CD8-positive, alpha-beta memory T cell (primary cell): ENCODE results near the gene UNK. TPM values are rescaled to one million over a fixed set of nuclear protein-coding genes. Genes with fewer than 3 reads are reported as not detected.
A peak's percentile ranks its signal among the peaks of the same experiment; 100 is the strongest.
"Not testable (repeated sequence)": the region's sequence is repeated elsewhere in the genome, so short reads cannot be mapped to it uniquely, and the experiment has no call there.

Experiments used
- CTCF ChIA-PET: fragments of 350-600 bp; sonication (Branson Sonifier 250); formaldehyde crosslinking; loops from one replicate; lab custom pipeline; 2021; ENCODE audit warnings: antibody characterized with exemption; lab: Charles Lee
- POLR2A ChIA-PET: fragments of 350-600 bp; sonication (Branson Sonifier 250); formaldehyde crosslinking; loops from one replicate; lab custom pipeline; 2021; ENCODE audit warnings: antibody characterized with exemption; lab: Charles Lee
- DNase-seq, 5 donors: peaks; one replicate each; pipeline versions ENCODE4 v3.0.0 to v3.0.0-alpha.2; 2020 to 2022; ENCODE audit warnings: mixed read lengths in 1 of 5
- H3K27ac ChIP-seq: one replicate; pipeline ENCODE4 v1.7.0; 2013; ENCODE audit warnings: low read depth, mild to moderate bottlenecking, low read length, moderate library complexity
- H3K27me3 ChIP-seq: 2 replicates; pipeline ENCODE4 v1.7.0; 2013; ENCODE audit warnings: low read length, mild to moderate bottlenecking; ENCODE audit not compliant: insufficient read depth, poor library complexity, severe bottlenecking
- H3K36me3 ChIP-seq: 2 replicates; pipeline ENCODE4 v1.7.0; 2013; ENCODE audit warnings: mild to moderate bottlenecking, low read length, moderate library complexity; ENCODE audit not compliant: insufficient read depth
- H3K4me1 ChIP-seq: 2 replicates; pipeline ENCODE4 v1.7.0; 2013; ENCODE audit warnings: mild to moderate bottlenecking, low read length, moderate library complexity; ENCODE audit not compliant: insufficient read depth
- H3K4me3 ChIP-seq: 2 replicates; pipeline ENCODE4 v1.7.0; 2013; ENCODE audit warnings: mild to moderate bottlenecking, low read length
- H3K9me3 ChIP-seq: 2 replicates; pipeline ENCODE4 v1.7.0; 2013; ENCODE audit warnings: mild to moderate bottlenecking, low read length
- H3K27ac Mint-ChIP-seq, 8 donors: one replicate each; pipeline ENCODE4 v1.8.0; 2020 to 2021; ENCODE audit warnings: mixed read lengths in 8 of 8, mild to moderate bottlenecking in 6 of 8, inconsistent platforms in 3 of 8, moderate library complexity in 3 of 8
- H3K27me3 Mint-ChIP-seq, 2 donors: one replicate each; pipeline ENCODE4 v1.8.0; 2020 to 2021; ENCODE audit warnings: mixed read lengths in 2 of 2, mild to moderate bottlenecking in 1 of 2, moderate library complexity in 1 of 2
- H3K36me3 Mint-ChIP-seq, 3 donors: one replicate each; pipeline ENCODE4 v1.8.0; 2020 to 2021; ENCODE audit warnings: mixed read lengths in 3 of 3, inconsistent platforms in 1 of 3, mild to moderate bottlenecking in 1 of 3
- H3K4me1 Mint-ChIP-seq, 3 donors: one replicate each; pipeline ENCODE4 v1.8.0; 2020 to 2021; ENCODE audit warnings: mixed read lengths in 3 of 3, inconsistent platforms in 1 of 3, mild to moderate bottlenecking in 1 of 3
- H3K4me3 Mint-ChIP-seq, 7 donors: one replicate each; pipeline ENCODE4 v1.8.0; 2020 to 2021; ENCODE audit warnings: mixed read lengths in 7 of 7, mild to moderate bottlenecking in 6 of 7, moderate library complexity in 4 of 7, inconsistent platforms in 2 of 7
- H3K9me3 Mint-ChIP-seq, 5 donors: one replicate each; pipeline ENCODE4 v1.8.0; 2020 to 2022; ENCODE audit warnings: mixed read lengths in 5 of 5, mild to moderate bottlenecking in 3 of 5, moderate library complexity in 2 of 5, inconsistent platforms in 1 of 5
- polyA plus RNA-seq: library from polyadenylated mRNA; unstranded; fragments of 300-500 nt; fragmentation: Illumina TruSeq; gene quantifications from one replicate; pipeline ENCODE4 v1.2.3, GENCODE V29; 2021
- total RNA-seq, 2 experiments: library from RNA; stranded (reverse); gene quantifications; one replicate each; pipeline ENCODE4 v1.2.3, GENCODE V29; 2021

UNK gene
- total and polyA plus RNA-seq, 3 experiments from 2014 or later: 24.4 to 32.8 (median 29.3) TPM

- Histone ChIP-seq H3K27me3 (no peaks in the 10 kb centered on the region), H3K4me3 (no peak overlapping the region), H3K27ac (no peak overlapping the region), H3K4me1 (peaks cover 23% of the 10 kb centered on the region), H3K9me3 (no peaks in the 10 kb centered on the region), H3K36me3 (no peaks in the 10 kb centered on the region)
- Mint-ChIP-seq H3K9me3 (no peaks in the 10 kb centered on the region), H3K4me1 (peaks cover 24 to 35% (median 25%) of the 10 kb centered on the region in 3 donors), H3K36me3 (peaks cover 0 to 2% (median 0%) of the 10 kb centered on the region in 3 donors), H3K27ac (peak overlapping the region in 1 of 8 donors; percentile 72), H3K4me3 (no peak overlapping the region), H3K27me3 (no peaks in the 10 kb centered on the region)
- DNase-seq: no peak
- ChIA-PET POLR2A (interaction anchor here (0.6 to 0.8 kb wide), 2 partner anchors 14 to 33 kb away, joined by 3 to 4 read pairs; partner anchors contain the start of gene WBP2), CTCF (interaction anchor here (1.0 to 7.1 kb wide), 3 partner anchors 10 to 66 kb away, joined by 3 to 51 read pairs (median 4); partner anchors contain the start of gene TRIM65)
These were observed 84.9 kb downstream of the UNK start for GRCh38 chr17:75869282-75870141.

DNA sequence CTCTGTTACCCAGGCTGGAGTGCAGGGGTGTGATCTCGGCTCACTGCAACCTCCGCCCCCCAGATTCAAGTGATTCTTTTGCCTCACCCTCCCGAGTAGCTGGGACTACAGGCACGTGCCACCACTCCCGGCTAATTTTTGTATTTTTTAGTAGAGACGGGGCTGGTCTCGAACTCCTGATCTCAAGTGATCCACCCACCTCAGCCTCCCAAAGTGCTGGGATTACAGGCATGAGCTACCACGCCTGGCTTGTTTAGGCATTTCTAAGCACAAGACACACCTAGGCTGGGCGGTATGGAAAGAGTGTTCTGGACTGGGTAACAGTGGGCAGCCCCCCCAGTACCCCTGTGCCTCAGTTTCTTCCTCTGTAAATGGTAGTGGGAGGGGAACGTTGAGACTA, 85.6 kb downstream of the UNK start:
- CTCF ChIA-PET: interaction anchor here (1.2 to 7.1 kb wide), 2 partner anchors 9 to 28 kb away, joined by 4 to 51 read pairs; partner anchors contain the start of gene TRIM65
- H3K27me3 Mint-ChIP-seq: not testable (repeated sequence)

GRCh38 chr17:75872434-75873351, 88.1 kb downstream of the UNK start:
- ChIA-PET POLR2A (interaction anchor here (0.9 to 8.3 kb wide), 6 partner anchors 8 to 89 kb away, joined by 3 to 82 read pairs (median 4); partner anchors contain the start of genes TRIM65, UNK and WBP2), CTCF (interaction anchor here (0.9 to 7.1 kb wide), 11 partner anchors 8 to 119 kb away, joined by 3 to 51 read pairs (median 3); partner anchors contain the start of genes TRIM65 and WBP2)
- no peaks in the 10 kb centered on the region for H3K36me3 ChIP-seq

More for the DNA sequence above, 85.6 kb downstream of the UNK start:
- H3K4me1 ChIP-seq: peaks cover 18% of the 10 kb centered on the region
- H3K27me3 ChIP-seq, H3K9me3 Mint-ChIP-seq, H3K27ac ChIP-seq, DNase-seq, H3K36me3 ChIP-seq, H3K36me3 Mint-ChIP-seq, H3K9me3 ChIP-seq, H3K4me3 ChIP-seq: not testable (repeated sequence)
- POLR2A ChIA-PET: interaction anchor here (0.8 kb wide), 1 partner anchor 14 kb away, joined by 4 read pairs; the partner anchor contains the start of gene WBP2
- H3K27ac Mint-ChIP-seq: peak overlapping the region in 1 of 8 donors; percentile 32
- peaks cover 17 to 33% (median 17%) of the 10 kb centered on the region in 3 donors for H3K4me1 Mint-ChIP-seq
- peak overlapping the region in 1 of 7 donors; percentile 8 for H3K4me3 Mint-ChIP-seq

DNA sequence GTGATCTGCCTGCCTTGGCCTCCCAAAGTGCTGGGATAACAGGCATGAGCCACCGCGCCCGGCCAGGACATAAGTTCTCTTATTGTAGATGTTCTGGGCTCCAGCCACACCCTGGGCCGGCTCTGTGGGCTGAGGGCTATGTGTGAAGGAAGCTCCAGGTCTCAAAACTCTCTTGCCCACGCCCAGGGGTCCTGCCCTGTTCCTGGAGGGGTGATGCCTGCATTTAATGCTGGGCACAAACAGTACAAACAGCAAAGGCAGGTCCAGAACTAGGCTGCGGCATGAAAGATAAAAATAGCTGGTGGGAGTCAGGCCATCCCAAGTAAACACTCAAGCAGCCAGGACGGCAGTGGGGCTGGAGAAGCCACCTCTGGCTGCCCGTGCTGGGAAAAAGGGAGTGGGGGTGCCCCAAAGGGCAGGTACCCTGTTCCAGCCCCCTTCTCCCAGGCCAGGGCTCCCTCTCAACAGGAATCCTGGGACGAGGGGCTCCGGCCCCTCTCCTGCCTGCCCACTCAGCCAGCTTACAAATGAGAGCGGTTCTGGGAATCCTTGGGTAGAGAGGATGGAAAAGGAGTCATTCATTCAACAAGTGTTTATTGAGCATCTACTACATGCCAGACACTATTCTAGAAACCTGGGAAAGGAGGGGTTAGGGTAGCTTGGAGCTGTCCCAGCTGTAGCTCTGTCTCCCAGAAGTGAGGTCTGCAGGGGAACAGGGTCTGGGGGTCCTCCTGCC, 89.1 kb downstream of the UNK start:
- H3K9me3 Mint-ChIP-seq: no peaks in the 10 kb centered on the region
- no peaks in the 10 kb centered on the region for H3K9me3 ChIP-seq
- peaks cover 0 to 2% (median 0%) of the 10 kb centered on the region in 3 donors for H3K36me3 Mint-ChIP-seq
- CTCF ChIA-PET: interaction anchor here (1.0 to 7.1 kb wide), 5 partner anchors 9 to 25 kb away, joined by 3 to 51 read pairs (median 12); partner anchors contain the start of genes TRIM65 and WBP2
- no peak overlapping the region for H3K4me3 ChIP-seq
- peaks cover 0 to under 1% of the 10 kb centered on the region in 2 donors for H3K27me3 Mint-ChIP-seq
- peaks cover 41% of the 10 kb centered on the region for H3K4me1 ChIP-seq
- H3K36me3 ChIP-seq: no peaks in the 10 kb centered on the region
- peaks cover 32 to 55% (median 33%) of the 10 kb centered on the region in 3 donors for H3K4me1 Mint-ChIP-seq
- H3K27ac Mint-ChIP-seq: peak overlapping the region in 7 of 8 donors; percentile 11 to 98 (median 76)
- H3K4me3 Mint-ChIP-seq: peak overlapping the region in 3 of 7 donors; percentile 48 to 61 (median 49)
- H3K27ac ChIP-seq: no peak overlapping the region
- POLR2A ChIA-PET: interaction anchor here (0.6 to 8.3 kb wide), 3 partner anchors 9 to 575 kb away, joined by 3 to 82 read pairs (median 4); partner anchors contain the start of gene WBP2
- no peak for DNase-seq
- no peaks in the 10 kb centered on the region for H3K27me3 ChIP-seq

More at GRCh38 chr17:75872434-75873351, 88.1 kb downstream of the UNK start:
- Mint-ChIP-seq H3K4me3 (peak overlapping the region; percentile 4 to 85 (median 47)), H3K9me3 (no peaks in the 10 kb centered on the region), H3K27me3 (no peaks in the 10 kb centered on the region), H3K4me1 (peaks cover 29 to 50% (median 32%) of the 10 kb centered on the region in 3 donors), H3K36me3 (peaks cover 0 to 2% (median 0%) of the 10 kb centered on the region in 3 donors), H3K27ac (peak overlapping the region; percentile 76 to 98 (median 93))
- no peaks in the 10 kb centered on the region for H3K27me3 ChIP-seq
- H3K4me1 ChIP-seq: peaks cover 41% of the 10 kb centered on the region
- peak overlapping the region; percentile 71 for H3K27ac ChIP-seq
- H3K4me3 ChIP-seq: no peak overlapping the region
- DNase-seq: peak; percentile 29 to 82 (median 51)
- no peaks in the 10 kb centered on the region for H3K9me3 ChIP-seq

- Histone ChIP-seq H3K4me3 (no peak overlapping the region), H3K27me3 (no peaks in the 10 kb centered on the region), H3K4me1 (peaks cover 41% of the 10 kb centered on the region), H3K36me3 (no peaks in the 10 kb centered on the region), H3K27ac (no peak overlapping the region), H3K9me3 (no peaks in the 10 kb centered on the region)
- Mint-ChIP-seq H3K4me1 (peaks cover 33 to 57% (median 34%) of the 10 kb centered on the region in 3 donors), H3K9me3 (no peaks in the 10 kb centered on the region), H3K4me3 (peak overlapping the region in 3 of 7 donors; percentile 44 to 90 (median 61)), H3K36me3 (peaks cover 0 to 2% (median 0%) of the 10 kb centered on the region in 3 donors), H3K27ac (peak overlapping the region in 4 of 8 donors; percentile 26 to 86 (median 62)), H3K27me3 (peaks cover 0 to 3% of the 10 kb centered on the region in 2 donors)
- no peak for DNase-seq
- ChIA-PET CTCF (interaction anchor here (1.5 to 7.1 kb wide), 7 partner anchors 10 to 112 kb away, joined by 5 to 51 read pairs (median 12); partner anchors contain the start of genes TRIM65 and WBP2), POLR2A (interaction anchor here (0.6 to 8.3 kb wide), 5 partner anchors 10 to 574 kb away, joined by 3 to 82 read pairs (median 9); partner anchors contain the start of gene WBP2)
These were observed 89.9 kb downstream of the UNK start for GRCh38 chr17:75874323-75875181.
